Measurements from ENCODE around the gene DCPS. TPM values are rescaled to one million over a fixed set of nuclear protein-coding genes. Genes with fewer than 3 reads are reported as not detected.

The DCPS gene
- total RNA-seq, 1 donor, result 8.3 TPM

DNA sequence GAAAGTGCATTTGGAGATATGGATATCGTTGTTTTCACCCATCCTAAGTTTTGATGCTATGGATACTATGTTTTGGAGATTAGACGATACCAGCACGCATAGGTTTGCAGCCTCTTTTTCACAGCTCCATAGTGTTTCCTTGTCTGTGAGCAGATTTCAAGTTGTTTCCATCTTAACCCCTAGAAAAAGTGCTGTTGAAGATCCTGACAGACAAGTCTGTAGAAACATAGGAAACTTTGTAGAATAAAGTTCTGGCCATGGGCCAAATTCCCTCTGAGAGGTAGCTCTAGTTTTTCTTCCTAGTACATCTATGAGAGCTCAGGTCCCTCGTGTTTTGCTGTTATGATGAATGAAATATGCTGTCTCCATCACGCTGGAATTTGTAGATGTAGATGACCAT lies 84.0 kb downstream of the DCPS start:
- TF ChIP-seq, protein P1, sequence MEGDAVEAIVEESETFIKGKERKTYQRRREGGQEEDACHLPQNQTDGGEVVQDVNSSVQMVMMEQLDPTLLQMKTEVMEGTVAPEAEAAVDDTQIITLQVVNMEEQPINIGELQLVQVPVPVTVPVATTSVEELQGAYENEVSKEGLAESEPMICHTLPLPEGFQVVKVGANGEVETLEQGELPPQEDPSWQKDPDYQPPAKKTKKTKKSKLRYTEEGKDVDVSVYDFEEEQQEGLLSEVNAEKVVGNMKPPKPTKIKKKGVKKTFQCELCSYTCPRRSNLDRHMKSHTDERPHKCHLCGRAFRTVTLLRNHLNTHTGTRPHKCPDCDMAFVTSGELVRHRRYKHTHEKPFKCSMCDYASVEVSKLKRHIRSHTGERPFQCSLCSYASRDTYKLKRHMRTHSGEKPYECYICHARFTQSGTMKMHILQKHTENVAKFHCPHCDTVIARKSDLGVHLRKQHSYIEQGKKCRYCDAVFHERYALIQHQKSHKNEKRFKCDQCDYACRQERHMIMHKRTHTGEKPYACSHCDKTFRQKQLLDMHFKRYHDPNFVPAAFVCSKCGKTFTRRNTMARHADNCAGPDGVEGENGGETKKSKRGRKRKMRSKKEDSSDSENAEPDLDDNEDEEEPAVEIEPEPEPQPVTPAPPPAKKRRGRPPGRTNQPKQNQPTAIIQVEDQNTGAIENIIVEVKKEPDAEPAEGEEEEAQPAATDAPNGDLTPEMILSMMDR (IDR thresholded peaks at IDR 0.05; ENCODE audit: extremely low read depth, low read depth, low read length), result no peak
- Histone ChIP-seq H3K79me2 (ENCODE audit: insufficient read depth, low read length) (peaks cover 18% of the 10 kb centered on the region), H2AFZ (ENCODE audit: low read length) (no peak overlapping the region), H3K27me3 (ENCODE audit: insufficient read depth, low read length) (no peaks in the 10 kb centered on the region), H3K36me3 (ENCODE audit: insufficient read depth, low read length) (no peaks in the 10 kb centered on the region), H3K4me1 (ENCODE audit: insufficient read depth, low read length) (no peaks in the 10 kb centered on the region), H3K4me3 (ENCODE audit: insufficient read depth, low read length) (no peak overlapping the region), H3K4me2 (ENCODE audit: insufficient read depth, low read length) (no peak overlapping the region), H3K27ac (ENCODE audit: low read depth, low read length) (no peak overlapping the region), H3K9me3 (ENCODE audit: low read depth, low read length) (no peaks in the 10 kb centered on the region), H4K20me1 (ENCODE audit: insufficient read depth, low read length) (peaks cover 20% of the 10 kb centered on the region)
- DNase-seq (ENCODE audit: insufficient read length, low spot score, missing footprints), result no peak

DNA sequence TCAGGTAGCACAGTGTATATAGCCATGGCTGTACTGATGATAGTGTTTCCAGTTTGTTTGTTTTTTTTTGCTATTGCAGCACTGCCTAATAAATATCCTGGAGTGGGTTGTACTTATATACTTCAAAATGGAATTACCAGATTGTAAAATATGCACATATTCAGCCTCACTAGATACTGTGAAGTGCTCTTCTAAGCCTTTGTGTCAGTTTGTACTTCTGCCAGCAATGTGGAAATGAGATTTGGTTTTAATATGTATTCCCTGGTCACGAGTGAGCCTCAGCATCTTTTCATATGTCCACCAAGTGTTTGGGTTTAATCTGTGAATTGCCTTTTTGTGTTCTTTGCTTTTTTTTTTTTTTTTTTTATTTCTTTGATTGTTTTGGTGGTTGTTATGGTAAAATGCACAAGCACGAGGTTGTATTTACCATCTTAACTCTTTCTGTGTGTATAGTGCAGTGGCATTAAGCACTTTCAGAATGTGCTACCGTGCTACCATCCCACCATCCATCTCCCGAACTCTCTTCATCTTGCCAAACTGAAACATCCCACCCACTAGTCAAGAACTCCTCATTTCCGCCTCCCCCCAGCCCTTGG lies 86.5 kb downstream of the DCPS start:
- peaks cover 27% of the 10 kb centered on the region for H4K20me1 ChIP-seq (ENCODE audit: insufficient read depth, low read length)
- no peak overlapping the region for H3K27ac ChIP-seq (ENCODE audit: low read depth, low read length)
- H3K36me3 ChIP-seq (ENCODE audit: insufficient read depth, low read length), result no peaks in the 10 kb centered on the region
- H3K4me1 ChIP-seq (ENCODE audit: insufficient read depth, low read length), result no peaks in the 10 kb centered on the region
- TF ChIP-seq, protein P1 (IDR thresholded peaks at IDR 0.05; ENCODE audit: extremely low read depth, low read depth, low read length), result no peak
- peaks cover 24% of the 10 kb centered on the region for H3K79me2 ChIP-seq (ENCODE audit: insufficient read depth, low read length)
- DNase-seq (ENCODE audit: insufficient read length, low spot score, missing footprints), result no peak
- H3K27me3 ChIP-seq (ENCODE audit: insufficient read depth, low read length), result no peaks in the 10 kb centered on the region
- no peaks in the 10 kb centered on the region for H3K9me3 ChIP-seq (ENCODE audit: low read depth, low read length)
- H3K4me3 ChIP-seq (ENCODE audit: insufficient read depth, low read length), result no peak overlapping the region
- H2AFZ ChIP-seq (ENCODE audit: low read length), result no peak overlapping the region
- H3K4me2 ChIP-seq (ENCODE audit: insufficient read depth, low read length), result no peak overlapping the region

DNA sequence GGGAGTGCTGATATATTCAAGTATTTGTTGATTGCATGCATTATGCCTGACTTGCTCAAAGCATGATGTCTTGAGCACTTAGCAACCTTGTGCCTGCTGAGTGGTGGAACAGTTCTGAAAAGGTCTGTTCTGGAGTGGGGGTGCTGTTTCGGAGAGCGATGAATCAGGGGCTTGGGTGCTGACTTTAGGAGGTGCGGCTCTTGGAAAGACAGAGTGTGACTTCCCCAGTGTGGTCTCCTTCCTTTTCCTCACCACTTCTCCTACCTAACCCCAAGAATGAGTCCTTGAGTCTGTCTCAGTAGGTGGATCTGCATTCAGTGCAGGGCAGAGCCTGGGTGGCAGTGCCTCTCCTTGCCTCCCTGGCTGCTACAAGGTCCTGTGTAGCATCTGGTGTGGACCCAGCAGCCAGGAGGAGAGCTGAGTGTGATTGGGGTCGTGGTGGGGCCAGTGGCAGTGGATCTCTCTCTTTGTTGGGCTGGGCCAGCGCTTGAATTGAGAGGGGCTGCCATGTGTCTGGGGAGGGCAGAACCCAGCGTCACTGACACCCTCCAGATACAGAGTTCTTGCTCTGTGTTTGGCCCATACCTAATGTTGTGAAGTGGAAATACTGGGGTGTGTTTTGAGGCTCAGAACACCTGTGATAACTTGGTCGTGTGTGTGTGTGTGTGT lies 87.6 kb downstream of the DCPS start:
- Histone ChIP-seq H3K27me3 (ENCODE audit: insufficient read depth, low read length) (no peaks in the 10 kb centered on the region), H3K9me3 (ENCODE audit: low read depth, low read length) (no peaks in the 10 kb centered on the region), H3K36me3 (ENCODE audit: insufficient read depth, low read length) (no peaks in the 10 kb centered on the region), H3K4me2 (ENCODE audit: insufficient read depth, low read length) (no peak overlapping the region), H3K27ac (ENCODE audit: low read depth, low read length) (no peak overlapping the region), H3K4me1 (ENCODE audit: insufficient read depth, low read length) (no peaks in the 10 kb centered on the region), H3K4me3 (ENCODE audit: insufficient read depth, low read length) (no peak overlapping the region), H3K79me2 (ENCODE audit: insufficient read depth, low read length) (peaks cover 24% of the 10 kb centered on the region), H4K20me1 (ENCODE audit: insufficient read depth, low read length) (peaks cover 24% of the 10 kb centered on the region), H2AFZ (ENCODE audit: low read length) (no peak overlapping the region)
- TF ChIP-seq, protein P1 (IDR thresholded peaks at IDR 0.05; ENCODE audit: extremely low read depth, low read depth, low read length), result no peak
- DNase-seq (ENCODE audit: insufficient read length, low spot score, missing footprints), result no peak

DNA sequence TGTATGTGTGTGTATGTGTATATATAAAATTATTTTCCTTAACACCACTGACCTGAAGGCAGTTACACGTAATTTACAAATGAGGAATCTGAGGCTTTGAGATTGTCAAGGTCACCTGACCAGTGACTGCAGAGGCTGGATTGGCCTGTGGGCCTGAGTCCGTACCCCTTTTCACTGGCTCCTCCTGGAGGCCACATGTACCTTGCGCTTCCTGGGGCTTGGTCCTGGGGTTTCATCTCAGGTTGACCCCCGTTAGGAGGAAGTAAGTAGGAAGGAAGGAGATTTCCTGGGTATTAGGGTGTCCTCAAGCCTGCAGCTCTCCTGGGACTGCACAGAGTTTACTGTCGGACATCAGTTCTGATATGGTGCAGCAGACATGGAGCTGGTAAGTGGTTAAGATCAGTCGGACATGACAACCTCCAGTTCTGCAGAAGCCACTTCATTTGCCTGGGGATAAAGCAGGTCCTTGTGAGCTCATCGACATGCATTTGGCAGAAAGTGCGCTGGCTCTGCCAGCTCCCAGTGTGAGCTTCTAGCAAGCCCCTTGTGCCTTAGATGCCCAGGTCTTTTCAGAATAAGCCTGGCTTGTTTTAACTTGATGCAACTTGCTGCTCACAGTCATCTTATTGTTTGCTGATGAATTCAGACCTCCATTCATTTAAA lies 88.2 kb downstream of the DCPS start:
- H3K27ac ChIP-seq (ENCODE audit: low read depth, low read length), result no peak overlapping the region
- H4K20me1 ChIP-seq (ENCODE audit: insufficient read depth, low read length), result peaks cover 24% of the 10 kb centered on the region
- TF ChIP-seq, protein P1 (IDR thresholded peaks at IDR 0.05; ENCODE audit: extremely low read depth, low read depth, low read length), result peak; percentile 11
- no peak for DNase-seq (ENCODE audit: insufficient read length, low spot score, missing footprints)
- H3K36me3 ChIP-seq (ENCODE audit: insufficient read depth, low read length), result no peaks in the 10 kb centered on the region
- H2AFZ ChIP-seq (ENCODE audit: low read length), result no peak overlapping the region
- H3K4me2 ChIP-seq (ENCODE audit: insufficient read depth, low read length), result no peak overlapping the region
- no peaks in the 10 kb centered on the region for H3K4me1 ChIP-seq (ENCODE audit: insufficient read depth, low read length)
- H3K4me3 ChIP-seq (ENCODE audit: insufficient read depth, low read length), result no peak overlapping the region
- H3K27me3 ChIP-seq (ENCODE audit: insufficient read depth, low read length), result no peaks in the 10 kb centered on the region
- H3K79me2 ChIP-seq (ENCODE audit: insufficient read depth, low read length), result peaks cover 21% of the 10 kb centered on the region
- H3K9me3 ChIP-seq (ENCODE audit: low read depth, low read length), result no peaks in the 10 kb centered on the region

All from osteoblast (primary cell).